Stimulated activated CD4-positive, alpha-beta T cell treated with anti-CD3 and anti-CD28 coated beads, Interleukin-15, amount 100 ng/mL, for 24 hours (primary cell): ENCODE data around the gene GJA5.

Experiments
- DNase-seq: peaks from one replicate; pipeline ENCODE4 v3.0.0-alpha.2; 2020

GJA5 gene

DNA sequence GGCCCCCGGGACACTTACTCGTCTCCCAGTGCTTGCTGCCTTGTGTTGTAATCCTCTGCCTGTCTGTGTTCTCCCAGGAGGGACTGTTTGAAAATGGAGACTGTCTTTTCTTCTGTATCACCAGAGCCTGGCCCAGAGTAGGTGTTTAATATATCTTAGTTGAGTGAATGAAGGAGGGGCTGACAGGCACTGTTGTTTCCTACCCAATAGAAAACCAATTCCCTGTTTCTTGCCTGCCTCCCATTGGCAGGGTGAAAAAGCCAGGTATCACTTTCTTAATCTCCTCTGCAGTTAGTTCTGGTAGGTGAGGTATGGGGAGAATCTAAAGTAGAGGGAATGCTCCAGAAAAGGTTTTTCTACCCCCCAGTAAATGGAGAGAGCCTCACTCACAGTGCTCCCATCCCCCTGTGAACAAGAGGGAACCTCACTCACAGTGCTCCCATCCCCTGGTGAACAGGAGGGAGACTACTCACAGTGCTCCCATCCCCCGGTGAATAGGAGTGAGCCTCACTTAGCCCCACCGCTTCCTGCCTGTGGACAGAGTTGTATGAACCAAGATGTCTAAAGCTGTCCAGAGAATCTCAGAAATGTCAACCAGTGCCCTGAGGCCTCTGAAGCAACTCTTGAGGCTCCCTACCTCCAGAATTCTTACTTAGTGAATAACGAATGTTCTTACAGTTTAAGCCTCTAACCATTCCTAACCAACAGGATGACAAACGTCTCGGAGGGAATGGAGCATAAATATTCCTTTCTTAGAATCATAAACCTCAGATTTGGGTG, at the start of gene GJA5:
Gene GJA5 (minus strand): TSS at position 122 of the 780 bp plus-strand sequence. CDS start 1,364 bp downstream, outside the sequence.
- DNase-seq, result no peak

DNA sequence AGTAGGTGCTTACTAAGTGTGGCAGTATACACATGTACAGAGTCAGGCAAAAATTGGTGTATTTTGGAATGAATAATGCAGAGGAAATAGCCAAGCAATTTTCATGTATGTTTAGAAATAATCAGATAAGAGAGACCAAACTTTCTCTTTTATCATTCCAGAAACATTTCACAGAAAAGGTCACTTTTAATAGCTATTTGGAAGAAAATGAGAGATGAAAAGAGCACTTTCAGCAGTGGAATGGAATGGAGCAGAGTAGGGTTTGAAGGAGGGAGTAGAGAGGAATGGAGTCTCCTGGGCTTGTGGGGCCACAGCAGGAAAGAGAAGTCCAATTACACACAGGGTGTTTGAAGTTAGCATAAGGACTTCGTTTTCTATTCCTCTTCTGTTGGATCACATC, 48.8 kb upstream of the GJA5 start:
- no peak for DNase-seq

DNA sequence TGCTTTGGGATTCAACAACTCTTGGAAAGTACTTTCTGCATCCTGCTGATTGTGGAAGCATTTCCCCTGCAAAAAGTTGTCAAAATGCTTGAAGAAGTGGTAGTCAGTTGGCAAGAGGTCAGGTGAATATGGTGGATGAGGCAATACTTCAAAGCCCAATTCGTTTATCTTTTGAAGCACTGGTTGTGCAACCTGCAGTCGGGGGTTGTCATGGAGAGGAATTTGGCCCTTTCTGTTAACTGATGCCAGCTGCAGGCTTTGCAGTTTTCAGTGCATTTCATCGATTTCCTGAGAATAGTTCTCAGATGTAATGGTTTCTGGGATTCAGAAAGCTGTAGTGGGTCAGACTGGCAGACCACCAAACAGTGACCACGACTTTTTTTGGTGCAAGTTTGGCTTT, 47.6 kb upstream of the GJA5 start:
- DNase-seq, result no peak

DNA sequence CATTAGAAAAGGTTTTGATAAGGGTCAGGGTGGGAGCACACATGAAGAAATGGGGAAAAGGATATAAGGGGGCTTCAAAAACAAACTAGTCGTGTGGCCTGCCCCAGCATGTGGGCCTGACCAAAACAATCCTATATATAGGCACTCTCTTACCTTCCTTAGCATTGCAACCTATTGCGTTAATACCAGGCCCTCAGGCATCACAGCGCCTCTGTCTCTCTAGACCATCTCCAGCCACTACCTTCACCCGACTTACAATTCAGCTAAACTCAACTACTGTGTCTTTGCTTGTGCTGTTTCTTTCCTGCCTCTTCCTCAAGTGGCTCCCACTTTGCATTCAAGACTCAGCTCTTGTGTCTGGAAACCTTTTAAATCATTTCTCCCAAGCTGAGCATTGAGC, 47.0 kb upstream of the GJA5 start:
- no peak for DNase-seq

DNA sequence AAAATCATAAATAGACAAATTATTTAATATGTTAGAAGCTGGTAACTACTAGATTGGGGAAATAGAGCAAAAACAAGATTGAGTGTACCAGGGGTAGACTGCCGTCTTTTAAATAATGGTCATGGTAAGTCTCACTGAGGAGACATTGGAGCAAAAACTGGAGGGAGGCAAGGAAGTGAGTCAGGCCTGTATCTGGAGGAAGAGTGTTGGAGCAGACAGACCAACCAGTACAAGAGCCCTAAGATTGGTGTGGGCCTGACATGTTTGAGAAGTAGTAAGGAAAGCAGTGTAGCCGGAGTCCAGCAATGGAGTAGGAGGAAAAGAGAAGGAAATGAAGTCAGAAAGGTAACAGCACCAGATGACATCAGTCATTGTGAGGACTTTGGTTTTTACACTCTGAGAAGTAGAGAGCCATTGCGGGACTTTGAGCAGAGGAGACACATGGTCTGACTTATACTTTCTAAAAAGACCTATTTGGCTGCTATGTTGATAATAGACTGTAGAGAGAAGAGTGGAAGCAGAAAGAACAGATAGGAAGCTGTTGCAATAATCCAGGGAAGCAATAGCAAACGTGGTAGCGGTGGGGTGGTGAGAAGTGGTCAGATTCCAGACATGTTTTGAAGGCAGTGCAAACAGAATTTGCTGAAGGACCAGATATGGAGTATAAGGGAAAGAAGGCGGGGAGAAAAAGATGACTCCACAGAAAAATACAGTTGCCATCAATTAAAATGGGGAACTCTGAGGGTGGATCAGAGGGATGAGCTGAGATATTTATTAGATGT, 44.7 kb upstream of the GJA5 start:
- no peak for DNase-seq

DNA sequence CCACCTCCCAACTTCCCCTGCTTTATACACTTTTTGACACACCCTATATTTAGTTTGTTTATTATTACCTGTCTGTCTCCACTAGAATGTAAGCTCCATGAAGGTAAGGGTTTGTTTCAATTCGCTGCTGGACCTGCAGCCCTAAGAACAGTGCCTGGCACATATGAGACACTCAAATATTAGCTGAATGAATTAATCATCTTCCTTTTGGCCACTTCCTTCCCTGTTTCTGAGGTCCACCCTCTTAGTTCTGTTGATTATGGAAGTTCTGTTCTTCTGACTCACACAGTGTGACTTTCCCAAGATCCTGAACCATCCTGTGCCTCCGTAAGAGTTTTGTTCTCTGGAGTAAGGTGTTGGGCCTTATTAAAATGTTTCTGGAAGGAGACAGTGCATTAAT, 40.4 kb upstream of the GJA5 start:
- no peak for DNase-seq

DNA sequence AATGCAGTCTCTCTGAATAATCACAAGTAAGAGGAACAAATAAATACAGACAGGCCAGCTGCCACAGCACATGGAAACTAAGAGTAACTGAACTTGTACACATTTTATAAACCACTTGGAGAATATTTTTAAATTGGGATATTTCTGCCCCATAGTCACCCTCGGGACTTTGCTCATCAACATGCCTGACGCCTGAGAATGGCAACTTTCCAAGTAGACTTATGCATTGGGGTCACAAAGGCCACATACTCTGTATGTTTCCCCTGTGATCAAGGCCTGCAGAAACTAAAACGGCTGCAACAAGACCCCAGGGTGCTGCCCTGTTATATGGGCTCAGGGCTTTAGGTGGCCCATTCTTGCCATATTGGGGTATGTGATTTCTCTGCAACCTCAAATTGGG, 38.3 kb upstream of the GJA5 start:
- DNase-seq, result no peak

DNA sequence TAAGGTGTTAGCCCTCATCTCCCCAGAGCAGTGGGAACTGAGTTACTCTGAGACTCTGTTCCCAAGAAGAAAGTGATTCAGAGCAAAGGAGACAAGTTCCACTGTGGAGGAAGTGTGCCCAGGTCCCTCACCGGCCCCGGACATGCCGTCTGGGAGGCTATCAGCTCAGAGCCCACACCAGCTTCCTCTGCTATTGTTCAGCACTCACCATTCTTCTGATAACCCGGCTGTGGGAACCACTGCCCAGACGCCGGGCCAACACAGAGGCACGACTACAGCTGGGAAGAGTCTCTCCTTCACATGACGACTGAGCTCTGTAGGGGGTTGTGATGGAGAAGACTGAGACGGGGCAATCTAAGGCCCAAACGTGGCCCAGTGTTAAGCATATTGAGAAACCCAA, 34.2 kb upstream of the GJA5 start:
- DNase-seq, result no peak

DNA sequence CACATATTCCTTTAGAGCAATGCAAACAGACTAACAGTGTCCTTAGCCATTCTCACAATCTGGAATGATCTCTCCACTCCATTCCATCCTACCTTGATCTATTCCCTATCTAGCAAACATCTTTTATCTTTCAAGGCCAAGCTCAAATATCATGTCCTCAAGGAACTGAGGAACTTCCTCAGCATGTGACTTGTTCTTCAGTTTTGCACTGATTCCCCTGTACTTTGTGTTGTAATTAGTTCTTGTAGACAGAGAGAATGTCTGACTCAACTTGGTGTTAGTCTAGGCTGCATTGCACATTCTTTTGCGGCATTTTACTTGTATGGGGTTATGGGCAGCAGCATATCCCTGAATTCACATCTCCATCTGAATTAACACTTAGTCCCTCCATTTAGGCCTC, 31.5 kb upstream of the GJA5 start:
- DNase-seq, result no peak

DNA sequence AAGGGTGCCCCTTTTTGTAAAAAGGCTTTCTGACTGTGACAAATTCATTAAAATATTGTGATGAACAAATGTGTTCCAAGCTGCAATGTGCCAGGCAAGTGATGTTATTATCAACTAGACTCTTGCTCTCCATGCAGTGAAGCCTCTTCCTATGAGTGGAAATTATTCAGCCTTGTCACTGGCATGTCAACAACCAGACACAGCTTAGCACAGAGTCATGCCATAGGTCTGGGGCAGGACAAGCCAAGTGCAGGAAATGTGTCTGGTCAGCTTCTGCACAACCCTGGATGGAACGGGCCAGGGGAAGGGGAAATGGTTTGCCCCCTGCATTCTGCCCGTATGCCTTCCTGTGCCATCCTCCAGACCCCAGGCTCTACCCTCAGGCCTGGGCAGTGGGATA, 27.4 kb upstream of the GJA5 start:
- no peak for DNase-seq

DNA sequence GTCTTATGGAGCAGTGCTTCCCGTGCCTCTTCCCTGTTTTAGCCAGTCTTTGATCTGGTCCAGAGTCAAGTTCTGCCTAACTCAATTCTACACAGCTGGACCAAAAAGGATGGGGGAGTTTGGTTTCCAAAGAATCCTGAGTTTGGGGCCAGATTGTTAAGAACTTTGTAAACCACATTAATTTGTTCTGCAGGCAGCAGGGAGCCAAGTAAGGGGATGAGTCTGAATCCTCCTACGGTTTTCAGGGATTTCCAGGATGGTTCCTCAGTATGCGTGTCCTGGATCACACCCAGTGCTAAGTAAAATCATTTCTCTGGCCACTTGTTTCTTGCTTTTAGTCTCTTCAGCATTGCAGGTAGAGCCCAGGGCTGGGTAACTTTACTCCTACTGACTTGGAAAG, 26.1 kb upstream of the GJA5 start:
- no peak for DNase-seq

DNA sequence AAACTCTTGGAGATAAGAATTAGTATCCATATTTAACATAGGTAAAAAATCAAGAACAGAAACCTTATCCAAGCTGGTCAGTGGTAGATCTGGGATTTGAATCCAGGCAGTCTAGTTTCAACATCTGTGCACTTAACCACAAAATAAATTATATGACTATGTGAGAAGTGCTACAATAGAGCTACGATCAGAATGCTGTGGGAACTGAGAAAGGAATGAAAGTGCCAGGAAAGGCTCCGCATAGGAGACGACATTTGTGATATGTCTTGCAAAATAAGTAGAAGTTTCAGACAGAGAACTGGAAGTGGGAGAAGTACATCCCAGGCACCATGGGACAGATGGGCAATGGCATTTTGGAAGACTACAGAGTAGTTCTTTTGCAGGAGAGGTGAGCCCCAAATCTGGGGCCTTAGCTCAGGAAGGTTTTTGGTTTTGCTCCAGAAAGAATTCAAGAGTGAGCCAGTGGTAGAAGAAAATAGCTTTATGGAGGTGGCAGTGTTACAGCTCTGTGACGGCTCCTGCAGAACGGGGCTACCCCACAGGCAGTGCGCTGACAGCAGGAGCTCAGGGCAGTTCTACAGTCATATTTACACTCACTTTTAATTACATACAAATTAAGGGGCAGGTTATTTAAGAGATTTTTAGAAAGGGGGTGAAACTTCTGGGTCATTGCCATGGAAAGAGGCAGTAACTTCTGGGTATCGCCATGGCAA, 25.5 kb upstream of the GJA5 start:
- DNase-seq, result no peak

DNA sequence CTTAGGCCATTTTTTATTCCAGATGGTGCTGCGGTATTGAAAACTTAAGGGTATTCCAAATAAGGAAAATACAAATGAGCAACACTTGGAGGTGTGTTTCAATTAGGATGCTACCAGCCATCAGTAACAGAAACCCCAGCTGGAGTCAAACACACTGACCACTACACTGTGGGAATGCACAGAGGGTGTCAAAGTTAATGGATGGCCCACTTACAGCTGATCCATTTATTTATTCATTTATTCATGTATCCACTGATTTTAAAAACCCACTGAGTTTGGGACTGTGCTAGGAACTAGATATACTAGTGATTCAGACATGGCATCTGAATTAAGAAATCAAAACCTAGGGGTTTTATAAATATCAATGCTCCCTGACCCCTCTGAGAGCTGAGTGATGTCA, 24.5 kb upstream of the GJA5 start:
- no peak for DNase-seq

DNA sequence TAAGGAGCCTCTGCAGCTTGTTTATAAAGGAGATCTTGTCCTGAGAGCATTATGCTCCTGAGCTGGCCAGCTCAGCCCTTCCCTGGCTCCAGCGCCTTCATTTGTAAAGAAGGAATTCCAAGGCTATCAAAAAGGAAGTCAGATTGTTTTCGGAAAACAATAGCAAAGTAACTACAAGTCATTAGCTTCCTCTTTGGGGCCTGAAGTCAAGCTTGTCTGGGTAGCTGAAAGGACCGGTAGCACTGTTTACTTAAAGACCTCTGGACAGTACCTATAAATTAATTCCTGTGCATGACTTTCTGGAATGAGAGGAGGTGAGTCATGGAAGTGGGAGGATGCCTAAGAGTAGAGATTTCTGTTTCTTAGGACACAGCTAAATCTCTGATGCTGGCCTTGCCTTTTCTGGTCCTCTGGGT, 20.7 kb upstream of the GJA5 start:
- no peak for DNase-seq

DNA sequence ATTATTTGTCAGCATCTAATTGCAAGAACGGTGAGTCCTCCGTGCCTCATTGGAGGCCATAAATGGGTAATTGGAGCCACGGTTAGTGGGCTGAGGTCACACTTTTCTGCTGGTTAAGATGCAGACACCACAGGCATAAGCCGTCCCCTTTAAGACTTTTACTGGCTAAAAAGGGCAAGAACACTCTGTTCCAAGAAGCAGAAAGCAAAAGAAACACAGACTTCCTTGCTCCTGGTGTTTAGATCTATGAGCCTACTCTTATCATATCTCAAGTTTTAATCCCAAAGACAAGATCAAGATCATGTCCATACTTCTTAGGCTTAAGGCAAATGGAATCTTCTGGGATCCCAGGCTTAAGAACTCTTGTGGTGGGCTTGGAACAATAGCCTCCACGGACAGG, 17.3 kb upstream of the GJA5 start:
- DNase-seq, result no peak

DNA sequence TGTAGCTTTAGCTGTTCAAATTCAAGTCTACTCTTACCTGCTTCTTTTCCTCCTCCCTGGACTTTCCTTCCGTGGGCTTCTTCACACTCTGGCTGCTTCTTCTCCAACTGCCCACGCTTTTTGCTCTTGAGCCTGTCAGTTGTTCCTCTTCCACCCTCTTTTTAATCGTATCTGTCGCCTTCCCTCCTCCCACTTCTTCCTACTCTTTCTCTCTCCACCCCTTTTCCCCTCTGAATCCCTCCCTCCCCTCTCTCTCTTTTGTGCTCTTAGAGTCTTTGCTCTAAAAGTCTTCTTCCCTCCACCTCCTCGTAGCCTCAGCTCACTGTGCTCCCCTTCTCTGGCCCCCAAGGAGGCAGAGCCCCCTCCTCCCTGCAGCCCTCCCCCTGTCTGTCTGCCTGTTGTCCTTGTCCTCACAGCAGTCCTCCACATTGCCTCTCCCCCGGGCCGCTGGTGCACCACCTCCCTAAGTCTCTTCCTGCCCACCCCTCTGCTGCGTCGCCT, 12.9 kb upstream of the GJA5 start:
- DNase-seq, result no peak

DNA sequence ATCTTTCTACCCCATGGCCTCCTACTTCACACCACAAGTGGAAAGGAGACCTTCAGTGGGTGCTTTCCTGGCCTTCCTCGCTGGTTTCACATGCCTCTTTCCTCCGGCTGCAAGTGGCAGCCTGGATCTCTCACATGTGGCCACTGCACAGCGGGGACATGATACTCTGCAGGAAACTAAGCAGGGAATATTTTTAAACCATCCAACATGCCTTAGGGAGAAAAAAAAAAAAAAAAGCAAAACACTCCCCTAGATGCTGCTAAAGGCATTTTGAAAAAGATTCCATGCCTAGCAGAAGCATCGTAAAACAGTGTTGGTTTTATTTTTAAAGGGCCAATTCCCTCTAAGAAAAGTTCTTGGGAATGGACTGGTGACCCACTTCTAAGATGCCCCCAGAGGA, 12.2 kb upstream of the GJA5 start:
- no peak for DNase-seq

DNA sequence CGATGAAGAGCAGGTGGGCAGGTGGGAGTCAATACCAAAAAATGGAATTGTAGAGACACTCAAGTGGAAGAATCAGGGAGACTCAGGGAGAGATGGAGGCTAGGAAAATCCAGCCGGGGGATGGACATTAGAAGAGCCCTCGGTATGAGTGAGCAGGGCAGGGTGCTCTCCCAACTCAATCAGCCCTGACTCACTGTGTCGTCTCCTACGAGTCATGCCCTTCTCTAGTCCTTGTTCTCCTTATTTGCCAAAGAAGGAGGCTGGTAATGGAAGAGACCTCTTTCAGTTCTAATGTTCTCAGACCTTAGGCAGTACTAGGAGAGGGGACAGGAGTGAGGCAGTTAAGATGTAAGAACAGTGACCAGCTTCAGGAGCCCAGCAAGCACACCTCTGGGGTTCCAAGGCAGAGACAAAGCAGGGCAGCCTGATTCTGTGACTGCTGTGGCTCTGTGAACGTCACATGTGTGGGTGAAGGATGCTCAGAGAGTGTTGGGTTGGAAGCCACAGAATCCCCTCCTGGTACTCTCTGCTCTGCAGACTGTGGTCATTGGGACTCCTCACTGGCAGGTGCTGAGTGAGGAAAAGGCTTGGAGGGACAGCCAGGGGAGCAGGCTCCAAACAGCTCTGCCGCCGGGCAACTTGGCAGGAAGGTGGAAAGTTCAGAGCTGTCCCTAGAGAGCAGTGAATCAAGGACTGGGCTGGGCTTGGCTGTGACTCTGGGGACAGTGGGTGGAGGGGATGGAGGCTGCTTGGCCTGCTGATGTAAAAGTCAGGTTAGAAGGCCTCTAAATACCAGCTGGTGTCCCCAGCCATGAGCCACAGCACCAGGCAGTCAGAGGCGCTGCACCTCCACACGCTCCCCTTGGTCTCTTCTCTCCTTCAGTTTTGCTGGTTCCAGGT, 11.1 kb upstream of the GJA5 start:
- DNase-seq, result no peak

DNA sequence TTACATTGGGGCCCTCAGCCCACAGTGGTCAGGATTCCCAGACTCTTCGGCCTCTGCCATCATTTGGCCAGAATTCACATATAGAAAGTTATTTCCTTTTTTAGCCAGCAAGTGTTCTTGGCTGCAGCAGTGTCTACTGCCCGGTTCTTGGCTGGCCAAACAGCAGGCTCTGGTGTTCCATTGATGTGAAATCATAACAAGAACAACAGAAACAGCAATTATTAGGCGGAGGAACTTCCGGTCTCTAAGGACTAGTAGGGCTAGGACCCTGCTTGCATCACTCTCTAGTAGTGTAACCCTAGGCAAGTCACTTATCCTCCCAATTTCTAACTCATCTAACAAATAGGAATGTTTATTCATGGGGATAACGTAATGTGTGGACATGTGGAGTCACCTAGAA, 8.7 kb upstream of the GJA5 start:
- DNase-seq, result no peak

DNA sequence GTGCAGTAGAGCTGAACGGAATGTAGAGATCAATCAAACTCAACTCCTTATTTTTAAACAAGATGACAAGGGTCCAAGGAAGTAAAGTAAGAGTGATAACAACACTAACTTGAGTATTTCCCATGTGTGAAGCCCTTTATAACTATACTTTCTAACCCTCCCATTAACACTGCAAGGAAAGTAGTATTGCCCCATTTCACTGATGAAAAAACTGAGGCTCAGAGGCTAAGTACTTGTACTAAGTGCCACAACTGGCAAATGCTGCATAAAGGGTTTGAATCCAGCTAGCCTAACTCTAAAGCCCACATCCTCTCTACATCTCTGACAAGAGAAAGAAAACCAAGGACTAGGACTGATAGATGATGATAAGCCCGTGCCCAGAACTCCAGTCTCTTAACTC, 8.2 kb upstream of the GJA5 start:
- no peak for DNase-seq

DNA sequence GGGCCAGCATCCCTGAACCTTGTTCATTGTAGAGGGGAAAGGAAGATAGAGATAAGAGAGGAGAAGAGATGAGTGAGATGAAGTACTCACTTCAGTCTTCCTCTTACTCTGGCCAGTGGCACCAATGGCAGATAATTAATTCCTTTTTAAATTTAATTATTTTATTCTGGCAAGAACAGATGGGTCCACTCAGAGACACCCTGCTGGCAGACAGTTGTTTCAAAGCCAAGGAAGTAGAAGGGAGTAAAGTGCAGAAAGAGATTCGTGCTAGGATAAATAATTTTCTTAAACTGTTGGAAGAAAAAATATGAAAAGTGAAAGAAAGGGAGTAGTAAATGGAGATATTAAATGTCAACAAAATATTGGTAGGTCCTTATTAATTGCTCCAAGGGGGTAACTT, 7.7 kb upstream of the GJA5 start:
- no peak for DNase-seq

DNA sequence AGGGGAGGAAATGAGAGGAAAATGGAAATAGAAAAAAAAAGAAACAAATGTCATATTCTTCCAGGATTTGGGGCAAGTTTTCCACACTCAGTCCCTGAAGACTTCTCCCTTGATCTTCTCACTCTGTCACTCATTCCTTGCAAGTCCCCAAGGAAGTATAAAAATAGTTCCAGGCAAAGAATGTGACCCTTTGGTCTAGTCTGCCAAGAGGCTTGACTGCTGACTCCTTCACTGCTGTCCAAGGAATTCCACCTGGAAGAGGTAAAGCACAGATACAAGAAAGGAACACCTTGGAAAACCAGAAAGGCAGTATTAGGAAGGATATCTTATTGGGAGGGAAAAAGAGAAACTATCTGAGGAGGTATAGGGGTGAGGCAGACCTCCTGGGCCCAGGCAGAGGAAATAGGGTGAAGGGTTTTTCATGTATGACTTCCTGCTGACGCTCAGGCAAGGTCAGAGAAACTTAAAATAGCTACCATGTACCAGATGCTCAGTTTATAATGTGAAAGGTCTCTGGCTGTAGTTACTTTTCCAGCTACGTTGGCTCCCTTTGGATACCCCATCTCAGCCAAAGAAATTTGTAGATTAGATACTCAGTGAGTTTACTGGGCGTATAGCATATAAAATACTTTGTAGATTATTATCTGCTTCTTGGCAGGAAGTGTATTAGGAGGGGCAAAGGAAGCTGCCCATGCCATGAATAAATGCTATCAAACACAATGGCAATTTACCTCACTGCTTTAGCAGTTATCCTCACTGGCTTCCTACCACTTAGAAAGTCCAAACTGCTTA, 2.0 kb upstream of the GJA5 start:
- DNase-seq, result no peak
